IMR-90 (cell line): ENCODE data around the gene PTP4A2. TPM values are rescaled to one million over a fixed set of nuclear protein-coding genes. Genes with fewer than 3 reads are reported as not detected.

ENCODE experiments used
- ATAC-seq: fragments of 200-7000 bp; cut with Tn5 transposase; 2 replicates; pipeline ENCODE4 v1.9.1; 2020; ENCODE audit warnings: low read depth, mild to moderate bottlenecking, moderate library complexity
- BruUV-seq: library from RNA; stranded (reverse); fragments of 400-500 nt; replicated peaks from 2 replicates; lab custom pipeline; 2021; lab: Mats Ljungman, UMichigan
- CTCF ChIA-PET: fragments of 300-600 bp; formaldehyde crosslinking; extraction: SDS; loops from one replicate; lab custom pipeline; 2021; ENCODE audit warnings: antibody characterized with exemption; lab: Yijun Ruan, JAX
- POLR2A ChIA-PET: fragments of 300-600 bp; sonication (Branson Sonifier 250); formaldehyde crosslinking; loops from one replicate; lab custom pipeline; 2022; ENCODE audit warnings: antibody characterized with exemption; ENCODE audit not compliant: unreplicated experiment; lab: Charles Lee
- DNase-seq: peaks from one replicate; pipeline ENCODE4 v3.0.0; 2013
- H2AFZ ChIP-seq: replicated peaks from 2 replicates; pipeline ENCODE3; 2013; ENCODE audit warnings: low read length, mild to moderate bottlenecking; ENCODE audit not compliant: poor library complexity
- H2AK5ac ChIP-seq: 2 replicates; pipeline ENCODE4 v1.6.1; 2013; ENCODE audit warnings: low read depth, low read length, inconsistent platforms
- H2AK9ac ChIP-seq: replicated peaks from 2 replicates; pipeline ENCODE3; 2013; ENCODE audit warnings: mild to moderate bottlenecking, low read depth, low read length, moderate library complexity; ENCODE audit not compliant: poor library complexity
- H2BK120ac ChIP-seq: 2 replicates; pipeline ENCODE4 v1.6.1; 2013; ENCODE audit warnings: low read depth, low read length, inconsistent platforms
- H2BK15ac ChIP-seq: 3 replicates; pipeline ENCODE4 v1.6.1; 2013; ENCODE audit warnings: low read depth, low read length, inconsistent platforms
- H2BK20ac ChIP-seq: 2 replicates; pipeline ENCODE4 v1.6.1; 2013; ENCODE audit warnings: low read depth, mild to moderate bottlenecking, inconsistent platforms, low read length, moderate library complexity
- H2BK5ac ChIP-seq: 2 replicates; pipeline ENCODE4 v1.6.1; 2013; ENCODE audit warnings: mild to moderate bottlenecking, low read depth, low read length, inconsistent platforms; ENCODE audit not compliant: poor library complexity, severe bottlenecking
- H3K14ac ChIP-seq: replicated peaks from 2 replicates; pipeline ENCODE4 v1.6.1; 2013; ENCODE audit warnings: low read depth, low read length, inconsistent platforms
- H3K18ac ChIP-seq: 2 replicates; pipeline ENCODE4 v1.6.1; 2013; ENCODE audit warnings: low read depth, low read length, control low read depth
- H3K23ac ChIP-seq: 2 replicates; pipeline ENCODE4 v1.6.1; 2013; ENCODE audit warnings: low read depth, low read length, inconsistent platforms
- H3K27ac ChIP-seq: 2 replicates; pipeline ENCODE4 v1.5.1; 2013; ENCODE audit warnings: mild to moderate bottlenecking, control low read depth, low read length; ENCODE audit not compliant: insufficient read depth
- H3K27me3 ChIP-seq: 2 replicates; pipeline ENCODE4 v1.6.1; 2013; ENCODE audit warnings: low read length; ENCODE audit not compliant: control insufficient read depth, insufficient read depth
- H3K36me3 ChIP-seq: 2 replicates; pipeline ENCODE4 v1.6.1; 2013; ENCODE audit warnings: low read length, mixed read lengths; ENCODE audit not compliant: control insufficient read depth, insufficient read depth
- H3K4ac ChIP-seq: 2 replicates; pipeline ENCODE4 v1.6.1; 2013; ENCODE audit warnings: low read depth, low read length, inconsistent platforms
- H3K4me1 ChIP-seq: 2 replicates; pipeline ENCODE4 v1.6.1; 2013; ENCODE audit warnings: low read length, mixed read lengths; ENCODE audit not compliant: control insufficient read depth, insufficient read depth
- H3K4me2 ChIP-seq: 2 replicates; pipeline ENCODE4 v1.6.1; 2013; ENCODE audit warnings: low read depth, mild to moderate bottlenecking, control low read depth, low read length, moderate library complexity
- H3K4me3 ChIP-seq: 2 replicates; pipeline ENCODE4 v1.5.1; 2013; ENCODE audit warnings: low read depth, mild to moderate bottlenecking, control low read depth, low read length, moderate library complexity; ENCODE audit not compliant: insufficient read depth
- H3K56ac ChIP-seq: 2 replicates; pipeline ENCODE4 v1.6.1; 2013; ENCODE audit warnings: low read length, inconsistent platforms; ENCODE audit not compliant: insufficient read depth; ENCODE audit errors: extremely low read depth
- H3K79me1 ChIP-seq, 2 experiments: 2 replicates each; pipeline ENCODE4 v1.6.1; 2013; ENCODE audit warnings: low read length in 2 of 2, inconsistent platforms in 1 of 2, low read depth in 1 of 2
- H3K9ac ChIP-seq: 2 replicates; pipeline ENCODE4 v1.6.1; 2013; ENCODE audit warnings: low read depth, low read length, control low read depth
- H3K9me1 ChIP-seq: 2 replicates; pipeline ENCODE4 v1.6.1; 2013; ENCODE audit warnings: low read length, inconsistent platforms; ENCODE audit not compliant: insufficient read depth
- H3K9me3 ChIP-seq: 2 replicates; pipeline ENCODE4 v1.6.1; 2013; ENCODE audit warnings: low read length; ENCODE audit not compliant: control insufficient read depth, insufficient read depth
- H4K20me1 ChIP-seq: 2 replicates; pipeline ENCODE4 v1.6.1; 2013; ENCODE audit warnings: low read length, inconsistent platforms; ENCODE audit not compliant: insufficient read depth
- H4K5ac ChIP-seq: 2 replicates; pipeline ENCODE4 v1.6.1; 2013; ENCODE audit warnings: mild to moderate bottlenecking, low read depth, low read length, control low read depth
- H4K8ac ChIP-seq, 2 experiments: 2 replicates each; pipeline ENCODE4 v1.6.1; 2013; ENCODE audit warnings: low read depth in 2 of 2, low read length in 2 of 2, control low read depth in 1 of 2, inconsistent platforms in 1 of 2
- H4K91ac ChIP-seq: 2 replicates; pipeline ENCODE4 v1.6.1; 2013; ENCODE audit warnings: low read depth, low read length, inconsistent platforms; ENCODE audit not compliant: insufficient read depth
- CEBPB ChIP-seq: IDR thresholded peaks from 2 replicates; pipeline ENCODE4 v1.6.1; 2012; ENCODE audit warnings: low read depth, low read length, improper control_type of control experiment
- CHD1 ChIP-seq: IDR thresholded peaks from 2 replicates; pipeline ENCODE4 v1.6.1; 2012; ENCODE audit warnings: low read depth, low read length, improper control_type of control experiment
- ELK1 ChIP-seq: fragments of 150-350 bp; IDR thresholded peaks from 2 replicates; pipeline ENCODE4 v1.6.1; 2016; ENCODE audit warnings: low read depth, mild to moderate bottlenecking, low read length, moderate library complexity, borderline replicate concordance
- FOS ChIP-seq: fragments of 150-350 bp; IDR thresholded peaks from 2 replicates; pipeline ENCODE4 v1.6.1; 2016; ENCODE audit warnings: low read depth, low read length
- MAFK ChIP-seq: IDR thresholded peaks from 2 replicates; pipeline ENCODE4 v1.6.1; 2012; ENCODE audit warnings: low read depth, low read length, improper control_type of control experiment
- RCOR1 ChIP-seq: IDR thresholded peaks from 2 replicates; pipeline ENCODE4 v1.6.1; 2012; ENCODE audit warnings: mild to moderate bottlenecking, low read length, improper control_type of control experiment; ENCODE audit not compliant: insufficient replicate concordance
- WGBS, 2 experiments: methylation state at CpG; one replicate each; pipeline versions ENCODE4 v1.1.5 to v1.1.7; 2013; ENCODE audit warnings: missing lambda C conversion rate in 2 of 2; ENCODE audit not compliant: insufficient read length in 1 of 2; ENCODE audit errors: extremely low coverage in 2 of 2; 5-methylcytosine and 5-hydroxymethylcytosine counted together
- dilution Hi-C: fragments of 300-500 bp; cut with HindIII; formaldehyde crosslinking; loops from one replicate; pipeline ENCODE4 v1.14.3; 2018; ENCODE audit warnings: low sequenced_read_pairs; ENCODE audit not compliant: unreplicated experiment
- in situ Hi-C: fragments of 300-500 bp; cut with MboI; formaldehyde crosslinking; loops from 3 replicates; pipeline ENCODE4 v1.14.3; 2019; ENCODE audit warnings: low sequenced_read_pairs, inconsistent platforms, mixed read lengths
- intact Hi-C: fragments of 100-400 bp; cut with micrococcal nuclease; formaldehyde crosslinking; loops from 2 replicates; pipeline ENCODE4 v1.10.0; 2022
- polyA plus RNA-seq, 3 experiments: library from polyadenylated mRNA; depleted of rRNA; stranded (reverse); fragments of >200 nt; gene quantifications; 2 replicates each; pipeline ENCODE4 v1.2.3, GENCODE V29; 2012; ENCODE audit warnings: low replicate concordance in 1 of 3
- total RNA-seq: library from RNA; depleted of rRNA; stranded (reverse); fragments of >200 nt; gene quantifications from 2 replicates; pipeline ENCODE4 v1.2.3, GENCODE V29; 2012
- TF ChIP-seq, protein P1 (sequence below): fragments of 150-350 bp; IDR thresholded peaks from 2 replicates; pipeline ENCODE4 v1.6.1; 2017; ENCODE audit warnings: mild to moderate bottlenecking, antibody characterized with exemption, low read length, low read depth

The PTP4A2 gene
- total and polyA plus RNA-seq, 2 of the 4 experiments (the other 2 are of a cell fraction), result 135 to 328 TPM

DNA sequence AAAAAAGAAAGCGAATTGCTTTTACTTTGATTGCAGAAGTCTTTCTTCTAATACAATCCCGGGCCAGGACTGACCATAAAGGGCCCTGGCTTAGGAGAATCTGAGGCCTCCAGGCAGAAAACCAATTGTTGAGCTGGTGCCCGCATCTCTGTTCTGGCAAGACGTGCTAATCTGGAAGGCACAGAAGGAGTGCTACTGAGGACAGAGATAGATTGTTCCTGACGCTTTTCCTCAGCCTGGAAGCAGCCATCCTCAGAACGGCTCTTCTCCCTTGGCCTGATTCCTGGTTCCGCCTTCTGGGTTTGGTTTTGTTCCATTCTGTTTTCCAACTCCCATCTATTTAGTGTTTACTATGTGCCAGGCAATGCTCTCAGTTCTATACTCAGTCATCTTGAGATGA lies 77.6 kb downstream of the PTP4A2 start:
- H2BK15ac ChIP-seq, result no peak overlapping the region
- H4K20me1 ChIP-seq, result no peaks in the 10 kb centered on the region
- no peak overlapping the region for H2BK20ac ChIP-seq
- CTCF ChIA-PET, result no interaction called here
- no peak overlapping the region for H3K23ac ChIP-seq
- H3K18ac ChIP-seq, result no peak overlapping the region
- no peak overlapping the region for H4K8ac ChIP-seq
- H3K56ac ChIP-seq, result no peak overlapping the region
- no peak overlapping the region for H2AFZ ChIP-seq
- H3K79me1 ChIP-seq, result no peaks in the 10 kb centered on the region
- intact Hi-C loops (no loop called here), in situ Hi-C loops (no loop called here), dilution Hi-C loops (no loop called here)
- H2AK9ac ChIP-seq, result no peak overlapping the region
- H3K4me1 ChIP-seq, result peaks cover 3% of the 10 kb centered on the region; the same call in 1 of the 2 replicates
- no peak overlapping the region for H2AK5ac ChIP-seq
- H3K4me3 ChIP-seq, result no peak overlapping the region
- no peak for ATAC-seq
- H3K9ac ChIP-seq, result no peak overlapping the region
- no peaks in the 10 kb centered on the region for H3K9me3 ChIP-seq
- POLR2A ChIA-PET, result interaction anchor here (0.5 kb wide), 1 partner anchor 43 kb away, joined by 7 read pairs; no protein-coding TSS in a partner anchor
- 79% methylated on average over 2 of the region's 7 CpGs; no CpG with 5 or more reads in 1 of the 2 experiments for WGBS, 2 experiments
- H2BK120ac ChIP-seq, result no peak overlapping the region
- H3K14ac ChIP-seq, result no peak overlapping the region
- H3K9me1 ChIP-seq, result no peaks in the 10 kb centered on the region
- no TSS peak for BruUV-seq
- H3K4me2 ChIP-seq, result no peak overlapping the region
- no peak overlapping the region for H3K4ac ChIP-seq
- H2BK5ac ChIP-seq, result no peak overlapping the region
- no peaks in the 10 kb centered on the region for H3K27me3 ChIP-seq
- no peak overlapping the region for H4K91ac ChIP-seq
- H4K5ac ChIP-seq, result no peak overlapping the region
- H3K36me3 ChIP-seq, result no peaks in the 10 kb centered on the region
- no peak overlapping the region for H3K27ac ChIP-seq
- TF ChIP-seq MAFK (no peak), ELK1 (no peak), FOS (no peak), CHD1 (no peak), RCOR1 (no peak), CEBPB (no peak)
- TF ChIP-seq, protein P1, sequence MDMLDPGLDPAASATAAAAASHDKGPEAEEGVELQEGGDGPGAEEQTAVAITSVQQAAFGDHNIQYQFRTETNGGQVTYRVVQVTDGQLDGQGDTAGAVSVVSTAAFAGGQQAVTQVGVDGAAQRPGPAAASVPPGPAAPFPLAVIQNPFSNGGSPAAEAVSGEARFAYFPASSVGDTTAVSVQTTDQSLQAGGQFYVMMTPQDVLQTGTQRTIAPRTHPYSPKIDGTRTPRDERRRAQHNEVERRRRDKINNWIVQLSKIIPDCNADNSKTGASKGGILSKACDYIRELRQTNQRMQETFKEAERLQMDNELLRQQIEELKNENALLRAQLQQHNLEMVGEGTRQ, result no peak
- no peak for DNase-seq
